ENCODE data around the gene SHISA9. TPM values are rescaled to one million over a fixed set of nuclear protein-coding genes. Genes with fewer than 3 reads are reported as not detected.

SHISA9 gene
- total RNA-seq, 1 experiment from 2014 or later = not detected

GRCh38 chr16:12941896-12942295 is 40.5 kb downstream of the SHISA9 start:
- Histone ChIP-seq H3K9me2 (ENCODE audit: insufficient read depth) (no peaks in the 10 kb centered on the region), H3K4me2 (ENCODE audit: low read length) (no peak overlapping the region), H3K9ac (ENCODE audit: low read length) (no peak overlapping the region), H3K9me3 (ENCODE audit: control insufficient read depth in 1 of 2, insufficient read depth in 1 of 2, low read depth in 1 of 2, low read length in 2 of 2) (no peaks in the 10 kb centered on the region), H3K36me3 (ENCODE audit: control insufficient read depth in 1 of 2, insufficient read depth in 2 of 2, low read length in 2 of 2) (no peaks in the 10 kb centered on the region), H3K27ac (ENCODE audit: low read depth, low read length) (no peak overlapping the region), H3K4me3 (replicated peaks in 1 of 2; ENCODE audit: low read depth in 1 of 2, low read length in 2 of 2) (no peak overlapping the region), H3K79me2 (ENCODE audit: insufficient read depth, low read length) (no peaks in the 10 kb centered on the region), H4K20me1 (ENCODE audit: insufficient read depth) (no peaks in the 10 kb centered on the region), H3K4me1 (ENCODE audit: control insufficient read depth in 1 of 2, insufficient read depth in 2 of 2, low read length in 2 of 2) (no peaks in the 10 kb centered on the region), H3K27me3 (ENCODE audit: insufficient read depth, low read length) (peaks cover 12% of the 10 kb centered on the region), H2AFZ (ENCODE audit: low read depth, low read length, poor library complexity, severe bottlenecking) (no peak overlapping the region)
- no TSS peak for BruUV-seq (replicated peaks)
- ATAC-seq (no peak), DNase-seq (ENCODE audit: low read depth, low spot score) (no peak)
- POLR2A ChIA-PET = no interaction called here
- CTCF ChIA-PET = no interaction called here
- intact Hi-C loops (cut with micrococcal nuclease) = no loop called here
- TF ChIP-seq SRF (IDR thresholded peaks at IDR 0.05; ENCODE audit: low read depth) (no peak), EGR1 (IDR thresholded peaks at IDR 0.05; ENCODE audit: low read depth) (no peak), ATF3 (IDR thresholded peaks at IDR 0.05) (no peak), EZH2phosphoT487 (IDR thresholded peaks at IDR 0.05; ENCODE audit: borderline replicate concordance) (no peak), FOSL1 (IDR thresholded peaks at IDR 0.05; ENCODE audit: low read depth) (no peak), CBX3 (IDR thresholded peaks at IDR 0.05; ENCODE audit: low read depth) (no peak), ZBTB33 (IDR thresholded peaks at IDR 0.05; ENCODE audit: extremely low read depth, insufficient replicate concordance, low read length) (no peak), TCF7L2 (IDR thresholded peaks at IDR 0.05; ENCODE audit: borderline replicate concordance, extremely low read depth, insufficient read depth, insufficient read length) (no peak), SP1 (IDR thresholded peaks at IDR 0.05; ENCODE audit: low read depth) (no peak)
- RAD21 ChIA-PET (ENCODE audit: low non-redundant PET in 1 of 2, low total read pairs in 2 of 2, uncharacterized antibody in 2 of 2, unreplicated experiment in 2 of 2) = no interaction called here

GRCh38 chr16:12942861-12943260 is 41.5 kb downstream of the SHISA9 start:
- Histone ChIP-seq H3K27ac (ENCODE audit: low read depth, low read length) (no peak overlapping the region), H3K4me1 (ENCODE audit: control insufficient read depth in 1 of 2, insufficient read depth in 2 of 2, low read length in 2 of 2) (no peaks in the 10 kb centered on the region), H3K9me2 (ENCODE audit: insufficient read depth) (no peaks in the 10 kb centered on the region), H3K4me3 (replicated peaks in 1 of 2; ENCODE audit: low read depth in 1 of 2, low read length in 2 of 2) (no peak overlapping the region), H3K4me2 (ENCODE audit: low read length) (no peak overlapping the region), H2AFZ (ENCODE audit: low read depth, low read length, poor library complexity, severe bottlenecking) (no peak overlapping the region), H4K20me1 (ENCODE audit: insufficient read depth) (no peaks in the 10 kb centered on the region), H3K9ac (ENCODE audit: low read length) (no peak overlapping the region), H3K27me3 (ENCODE audit: insufficient read depth, low read length) (peaks cover 21% of the 10 kb centered on the region), H3K9me3 (ENCODE audit: control insufficient read depth in 1 of 2, insufficient read depth in 1 of 2, low read depth in 1 of 2, low read length in 2 of 2) (no peaks in the 10 kb centered on the region), H3K79me2 (ENCODE audit: insufficient read depth, low read length) (no peaks in the 10 kb centered on the region), H3K36me3 (ENCODE audit: control insufficient read depth in 1 of 2, insufficient read depth in 2 of 2, low read length in 2 of 2) (no peaks in the 10 kb centered on the region)
- RAD21 ChIA-PET (ENCODE audit: low non-redundant PET in 1 of 2, low total read pairs in 2 of 2, uncharacterized antibody in 2 of 2, unreplicated experiment in 2 of 2) = no interaction called here
- ATAC-seq = no peak
- no peak for DNase-seq (ENCODE audit: low read depth, low spot score)
- CTCF ChIA-PET = no interaction called here
- BruUV-seq (replicated peaks) = no TSS peak
- POLR2A ChIA-PET = no interaction called here
- intact Hi-C loops (cut with micrococcal nuclease) = no loop called here
- TF ChIP-seq CBX3 (IDR thresholded peaks at IDR 0.05; ENCODE audit: low read depth) = no peak
- TF ChIP-seq EZH2 (IDR thresholded peaks at IDR 0.05) = no peak
- no peak for TF ChIP-seq ZFX (IDR thresholded peaks at IDR 0.05)
- no peak for TF ChIP-seq SP1 (IDR thresholded peaks at IDR 0.05; ENCODE audit: low read depth)
